Peyer's patch (tissue), 4 donors: ENCODE data around the gene HLA-DQB1. TPM values are rescaled to one million over a fixed set of nuclear protein-coding genes. Genes with fewer than 3 reads are reported as not detected.

ENCODE experiments used
- DNase-seq, 3 donors: peaks; one replicate each; pipeline ENCODE4 v3.0.0-alpha.2; 2017 to 2019
- H3K27ac ChIP-seq, 4 donors: fragments of 200-600 bp; sonication (generic); one replicate each; pipeline ENCODE4 v1.5.1; 2016 to 2019
- H3K27me3 ChIP-seq, 2 donors: fragments of 200-600 bp; sonication (generic); one replicate each; pipeline ENCODE4 v1.5.1; 2019
- H3K36me3 ChIP-seq, 3 donors: fragments of 200-600 bp; sonication (generic); one replicate each; pipeline ENCODE4 v1.5.1; 2016 to 2019
- H3K4me1 ChIP-seq, 4 donors: fragments of 200-600 bp; sonication (generic); one replicate each; pipeline ENCODE4 v1.5.1; 2016 to 2019
- H3K4me3 ChIP-seq, 4 donors: fragments of 200-600 bp; sonication (generic); 1 replicate in 3 of 4; 2 replicates in 1 of 4; pipeline ENCODE4 v1.5.1; 2016 to 2019; ENCODE audit warnings: mild to moderate bottlenecking in 1 of 4
- H3K9me3 ChIP-seq, 4 donors: fragments of 200-600 bp; sonication (generic); one replicate each; pipeline ENCODE4 v1.5.1; 2016 to 2019; ENCODE audit warnings: mild to moderate bottlenecking in 1 of 4
- POLR2A ChIP-seq, 2 donors: fragments of 450-650 bp; IDR thresholded peaks; one replicate each; pipeline ENCODE4 v1.5.1; 2017; ENCODE audit warnings: antibody characterized with exemption in 2 of 2, mild to moderate bottlenecking in 2 of 2, moderate library complexity in 2 of 2
- total RNA-seq, 4 donors: library from RNA; depleted of rRNA; stranded (reverse); fragments of >200 nt; gene quantifications; one replicate each; pipeline ENCODE4 v1.1.0, GENCODE V29; 2016
- TF ChIP-seq, protein P1 (sequence below), 6 experiments: fragments of 450-650 bp in 4 of 6; fragments of 200-600 bp in 2 of 6; sonication (generic) in 1 of 6; IDR thresholded peaks; one replicate each; pipeline ENCODE4 v1.5.1; 2017 to 2019; ENCODE audit warnings: antibody characterized with exemption in 6 of 6, mild to moderate bottlenecking in 3 of 6, moderate library complexity in 1 of 6

Gene HLA-DQB1
- total RNA-seq, 4 donors from 2014 or later: 7.6 to 18.2 TPM; not detected in 2

DNA sequence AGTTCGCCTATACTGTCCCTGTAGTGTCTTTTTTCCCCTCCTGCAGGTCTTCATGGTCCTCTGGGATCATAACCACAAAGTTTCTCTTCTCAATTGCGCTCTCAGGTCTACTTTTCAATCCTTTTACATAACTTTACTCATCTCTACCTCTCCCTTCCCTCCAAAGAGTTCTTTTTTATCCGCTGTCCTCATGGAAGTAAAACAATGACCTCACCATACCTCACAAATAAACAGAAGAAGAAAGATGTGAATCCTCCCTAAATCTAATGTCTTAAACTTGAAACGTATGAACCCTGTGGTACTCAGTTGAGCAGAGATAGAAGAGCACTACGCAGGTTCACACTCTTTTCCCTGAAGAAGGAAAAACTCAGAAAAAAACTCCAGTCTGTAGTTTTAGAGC is 41.3 kb downstream of the HLA-DQB1 start:
- Histone ChIP-seq H3K36me3 (no peaks in the 10 kb centered on the region), H3K4me3 (no peak overlapping the region), H3K9me3 (no peaks in the 10 kb centered on the region), H3K27ac (peak overlapping the region in 1 of 4 donors; percentile 76), H3K4me1 (no peaks in the 10 kb centered on the region), H3K27me3 (no peaks in the 10 kb centered on the region)
- no peak for TF ChIP-seq POLR2A (IDR thresholded peaks at IDR 0.05)
- TF ChIP-seq, protein P1, sequence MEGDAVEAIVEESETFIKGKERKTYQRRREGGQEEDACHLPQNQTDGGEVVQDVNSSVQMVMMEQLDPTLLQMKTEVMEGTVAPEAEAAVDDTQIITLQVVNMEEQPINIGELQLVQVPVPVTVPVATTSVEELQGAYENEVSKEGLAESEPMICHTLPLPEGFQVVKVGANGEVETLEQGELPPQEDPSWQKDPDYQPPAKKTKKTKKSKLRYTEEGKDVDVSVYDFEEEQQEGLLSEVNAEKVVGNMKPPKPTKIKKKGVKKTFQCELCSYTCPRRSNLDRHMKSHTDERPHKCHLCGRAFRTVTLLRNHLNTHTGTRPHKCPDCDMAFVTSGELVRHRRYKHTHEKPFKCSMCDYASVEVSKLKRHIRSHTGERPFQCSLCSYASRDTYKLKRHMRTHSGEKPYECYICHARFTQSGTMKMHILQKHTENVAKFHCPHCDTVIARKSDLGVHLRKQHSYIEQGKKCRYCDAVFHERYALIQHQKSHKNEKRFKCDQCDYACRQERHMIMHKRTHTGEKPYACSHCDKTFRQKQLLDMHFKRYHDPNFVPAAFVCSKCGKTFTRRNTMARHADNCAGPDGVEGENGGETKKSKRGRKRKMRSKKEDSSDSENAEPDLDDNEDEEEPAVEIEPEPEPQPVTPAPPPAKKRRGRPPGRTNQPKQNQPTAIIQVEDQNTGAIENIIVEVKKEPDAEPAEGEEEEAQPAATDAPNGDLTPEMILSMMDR (IDR thresholded peaks at IDR 0.05): no peak
- no peak for DNase-seq

DNA sequence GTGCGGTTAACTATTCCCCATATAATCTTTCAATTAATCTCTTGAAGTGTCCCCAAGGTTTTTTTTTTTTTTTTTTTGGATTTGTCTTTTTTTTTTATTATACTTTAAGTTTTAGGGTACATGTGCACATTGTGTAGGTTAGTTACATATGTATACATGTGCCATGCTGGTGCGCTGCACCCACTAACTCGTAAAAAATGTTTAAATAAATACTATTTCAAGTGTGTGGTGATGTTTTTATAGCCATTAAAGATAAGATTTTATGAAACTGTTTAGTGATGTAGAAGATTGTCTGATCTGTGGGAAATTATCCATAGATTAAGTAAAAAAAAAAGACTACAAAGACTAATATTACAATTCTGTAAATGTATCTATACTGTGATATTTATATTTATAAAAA is 41.9 kb downstream of the HLA-DQB1 start:
- Histone ChIP-seq H3K27ac (peak overlapping the region in 1 of 4 donors; percentile 76), H3K27me3 (no peaks in the 10 kb centered on the region), H3K9me3 (no peaks in the 10 kb centered on the region), H3K4me1 (no peaks in the 10 kb centered on the region), H3K36me3 (no peaks in the 10 kb centered on the region), H3K4me3 (no peak overlapping the region)
- TF ChIP-seq, protein P1 (IDR thresholded peaks at IDR 0.05): no peak
- no peak for TF ChIP-seq POLR2A (IDR thresholded peaks at IDR 0.05)
- DNase-seq: no peak

- H3K9me3 ChIP-seq: no peaks in the 10 kb centered on the region
- no peaks in the 10 kb centered on the region for H3K36me3 ChIP-seq
- H3K27me3 ChIP-seq: no peaks in the 10 kb centered on the region
- TF ChIP-seq, protein P1 (IDR thresholded peaks at IDR 0.05): no peak
- H3K27ac ChIP-seq: peak overlapping the region in 2 of 4 donors; percentile 35 to 65
- no peak overlapping the region for H3K4me3 ChIP-seq
- no peaks in the 10 kb centered on the region for H3K4me1 ChIP-seq
- DNase-seq: peak in 1 of 3 donors; percentile 43
These were observed 42.8 kb downstream of the HLA-DQB1 start for GRCh38 chr6:32623693-32624092.

- no peaks in the 10 kb centered on the region for H3K9me3 ChIP-seq
- peak overlapping the region in 3 of 4 donors; percentile 35 to 69 (median 67) for H3K27ac ChIP-seq
These were observed 43.7 kb downstream of the HLA-DQB1 start for GRCh38 chr6:32622545-32623401.

DNA sequence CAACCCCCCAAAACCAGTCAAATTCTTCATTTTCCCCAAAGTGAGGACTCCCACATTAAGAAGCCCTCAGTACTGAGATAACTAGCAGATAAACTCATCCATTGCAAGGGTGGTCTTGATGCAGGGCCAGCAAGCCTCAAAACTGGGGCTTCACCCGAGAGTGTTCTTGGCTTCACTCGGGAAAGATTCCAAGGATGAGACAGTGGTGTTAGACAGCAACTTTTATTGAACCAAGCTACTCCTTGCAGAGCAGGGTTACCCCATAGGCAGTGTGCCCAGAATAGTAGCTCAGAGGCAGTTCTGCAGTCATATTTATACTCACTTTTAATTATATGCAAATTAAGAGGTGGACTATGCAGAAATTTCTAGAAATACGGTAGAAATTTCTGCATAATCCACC is 45.1 kb downstream of the HLA-DQB1 start:
- TF ChIP-seq, protein P1 (IDR thresholded peaks at IDR 0.05): no peak
- TF ChIP-seq POLR2A (IDR thresholded peaks at IDR 0.05): no peak
- H3K27ac ChIP-seq: peak overlapping the region in 1 of 4 donors; percentile 67
- no peaks in the 10 kb centered on the region for H3K27me3 ChIP-seq
- H3K9me3 ChIP-seq: no peaks in the 10 kb centered on the region
- no peak for DNase-seq
- no peaks in the 10 kb centered on the region for H3K4me1 ChIP-seq
- H3K4me3 ChIP-seq: no peak overlapping the region
- no peaks in the 10 kb centered on the region for H3K36me3 ChIP-seq

More at GRCh38 chr6:32622545-32623401, 43.7 kb downstream of the HLA-DQB1 start:
- DNase-seq: peak in 1 of 3 donors; percentile 44
- no peaks in the 10 kb centered on the region for H3K4me1 ChIP-seq
- H3K4me3 ChIP-seq: no peak overlapping the region
- H3K36me3 ChIP-seq: no peaks in the 10 kb centered on the region
- TF ChIP-seq, protein P1 (IDR thresholded peaks at IDR 0.05): peak in 3 of 6 experiments; percentile 6 to 44 (median 19)
- no peak for TF ChIP-seq POLR2A (IDR thresholded peaks at IDR 0.05)
- H3K27me3 ChIP-seq: no peaks in the 10 kb centered on the region
